OCI-M2 (cell line): Measurements from ENCODE around the gene PPDPF.
"Not testable (repeated sequence)": the region's sequence is repeated elsewhere in the genome, so short reads cannot be mapped to it uniquely, and the experiment has no call there.

Experiments
- DNase-seq: peaks from one replicate; lab custom pipeline; 2025; ENCODE audit not compliant: unreplicated experiment; lab: John Stamatoyannopoulos, UW

The PPDPF gene, protein sequence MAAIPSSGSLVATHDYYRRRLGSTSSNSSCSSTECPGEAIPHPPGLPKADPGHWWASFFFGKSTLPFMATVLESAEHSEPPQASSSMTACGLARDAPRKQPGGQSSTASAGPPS

GRCh38 chr20:63520504-63520933 is at the start of gene PPDPF:
Gene PPDPF, plus strand, starts transcription at chr20:63520765. Its CDS starts 544 bp downstream, at chr20:63521309.
- peak; percentile 41 for DNase-seq

- DNase-seq = no peak
These were observed 49.4 kb upstream of the PPDPF start for GRCh38 chr20:63471002-63471716.

DNA sequence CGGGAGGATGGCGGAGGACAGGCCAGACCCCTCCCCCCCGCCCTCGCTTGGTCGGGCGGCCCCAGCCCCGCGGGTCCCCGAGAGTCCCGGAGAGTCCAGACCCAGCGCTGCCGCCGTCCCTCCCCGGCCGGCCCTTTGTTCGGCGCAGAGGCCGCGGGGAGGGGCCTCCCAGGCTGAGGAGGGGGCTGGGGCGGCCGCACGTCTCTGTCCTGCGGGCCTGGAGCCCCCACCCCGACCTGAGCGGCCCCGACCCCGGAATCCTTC is 48.9 kb upstream of the PPDPF start:
- DNase-seq = no peak

- no peak for DNase-seq
These were observed 48.4 kb upstream of the PPDPF start, which contains the start of gene KCNQ2 for GRCh38 chr20:63471981-63472831. Gene KCNQ2, minus strand, starts transcription at chr20:63472655. Its CDS starts 192 bp downstream, at chr20:63472463.

- DNase-seq = no peak
These were observed 47.6 kb upstream of the PPDPF start for GRCh38 chr20:63472862-63473390.

DNA sequence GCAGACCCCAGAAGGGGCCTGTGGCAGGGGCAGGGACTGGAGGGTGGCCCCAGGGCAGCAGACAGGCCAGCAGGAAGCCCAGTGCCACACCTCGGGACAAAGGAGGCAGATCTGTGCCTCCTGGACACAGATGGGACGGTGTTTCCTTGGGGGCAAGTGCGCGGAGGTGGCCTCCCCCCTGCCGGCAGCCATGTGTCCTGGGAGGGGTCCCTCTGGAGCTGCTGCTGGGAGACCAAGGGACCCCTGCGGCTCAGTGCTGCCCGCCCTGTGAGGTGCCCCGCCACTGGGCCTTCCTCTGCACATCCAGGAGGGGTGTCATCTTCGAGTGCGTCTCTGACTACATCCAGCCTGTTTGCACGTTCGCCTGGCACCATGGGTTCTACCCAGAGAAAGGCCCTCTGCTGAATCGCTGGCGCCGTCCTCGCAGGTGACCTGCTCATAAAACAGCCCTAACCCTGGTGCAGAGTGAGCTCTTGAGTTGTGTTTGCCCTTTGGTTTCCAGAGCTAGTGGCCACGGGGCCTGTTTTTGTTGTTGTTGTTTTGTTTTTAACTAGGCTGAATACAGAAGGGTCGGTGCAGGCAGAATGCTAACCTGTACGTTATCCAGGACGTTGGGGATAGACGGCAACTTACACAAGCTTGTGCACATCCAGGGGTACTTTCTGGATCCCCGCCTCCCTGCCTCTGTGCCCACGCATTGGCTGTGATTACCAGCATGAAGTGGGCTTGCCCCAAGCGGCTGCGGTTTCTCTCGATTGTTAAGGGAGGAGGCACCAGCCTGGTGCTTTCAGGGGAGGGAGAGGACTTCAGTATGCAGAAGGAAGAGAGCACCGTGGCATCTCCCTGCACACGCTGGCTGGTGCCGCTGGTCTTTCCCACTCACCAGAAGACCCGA is 46.8 kb upstream of the PPDPF start:
- DNase-seq = no peak

- no peak for DNase-seq
These were observed 45.4 kb upstream of the PPDPF start for GRCh38 chr20:63475209-63475608.

GRCh38 chr20:63477061-63477616 is 43.4 kb upstream of the PPDPF start:
- no peak for DNase-seq

GRCh38 chr20:63477944-63478343 is 42.6 kb upstream of the PPDPF start:
- DNase-seq = no peak

- DNase-seq = no peak
These were observed 41.9 kb upstream of the PPDPF start for GRCh38 chr20:63478346-63479302.

- not testable (repeated sequence) for DNase-seq
These were observed 40.7 kb upstream of the PPDPF start for GRCh38 chr20:63479695-63480419.

DNA sequence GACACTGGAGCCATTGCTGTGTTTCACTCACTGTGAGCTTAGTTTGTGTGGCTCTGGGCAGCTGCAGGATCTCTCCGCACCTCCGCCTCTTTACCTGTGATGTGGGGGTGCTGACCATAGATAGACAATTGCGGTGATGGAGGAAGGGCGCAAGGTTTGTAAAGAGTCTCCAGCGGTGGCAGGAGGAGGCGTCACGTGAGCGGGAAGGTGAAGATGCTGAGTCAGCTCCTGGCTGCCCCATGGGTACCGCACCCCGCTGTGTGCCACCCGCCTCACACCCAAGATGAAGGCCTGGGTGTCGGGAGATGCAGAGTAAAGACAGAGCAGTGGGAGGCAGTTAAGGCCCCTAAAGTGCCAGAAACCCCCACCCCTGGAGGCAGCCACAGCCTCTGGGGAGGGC is 39.1 kb upstream of the PPDPF start:
- no peak for DNase-seq

DNA sequence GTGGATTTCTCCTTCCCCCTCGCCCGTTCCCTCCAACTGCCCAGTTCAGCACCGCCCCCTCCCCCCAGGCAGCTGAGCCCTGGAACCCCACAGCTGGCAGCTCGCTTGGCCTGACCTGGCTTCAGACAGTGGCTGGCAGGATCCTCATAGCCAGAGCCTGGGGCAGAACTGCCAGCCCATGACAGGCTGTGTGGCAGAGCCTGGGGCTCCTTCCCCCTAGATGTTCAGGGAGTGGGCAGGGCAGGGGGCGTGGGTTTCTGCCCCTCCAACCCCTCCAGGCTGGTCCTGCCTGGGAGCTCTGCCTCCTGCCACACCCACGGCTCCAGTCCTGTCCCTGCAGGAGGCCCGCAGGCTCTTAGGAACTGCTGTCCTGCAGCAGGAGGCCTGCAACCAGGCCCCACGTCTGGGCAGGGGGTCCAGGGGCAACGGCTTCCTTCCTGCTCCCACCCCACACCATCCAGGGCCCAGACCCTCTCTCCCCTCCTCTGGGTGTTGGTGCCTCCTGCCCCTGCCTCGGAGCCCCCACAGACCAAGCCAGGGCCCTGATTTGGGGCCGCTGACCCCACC is 38.5 kb upstream of the PPDPF start:
- DNase-seq = no peak

- no peak for DNase-seq
These were observed 36.7 kb upstream of the PPDPF start for GRCh38 chr20:63483834-63484233.

- DNase-seq = no peak
These were observed 36.3 kb upstream of the PPDPF start for GRCh38 chr20:63484236-63484635.

DNA sequence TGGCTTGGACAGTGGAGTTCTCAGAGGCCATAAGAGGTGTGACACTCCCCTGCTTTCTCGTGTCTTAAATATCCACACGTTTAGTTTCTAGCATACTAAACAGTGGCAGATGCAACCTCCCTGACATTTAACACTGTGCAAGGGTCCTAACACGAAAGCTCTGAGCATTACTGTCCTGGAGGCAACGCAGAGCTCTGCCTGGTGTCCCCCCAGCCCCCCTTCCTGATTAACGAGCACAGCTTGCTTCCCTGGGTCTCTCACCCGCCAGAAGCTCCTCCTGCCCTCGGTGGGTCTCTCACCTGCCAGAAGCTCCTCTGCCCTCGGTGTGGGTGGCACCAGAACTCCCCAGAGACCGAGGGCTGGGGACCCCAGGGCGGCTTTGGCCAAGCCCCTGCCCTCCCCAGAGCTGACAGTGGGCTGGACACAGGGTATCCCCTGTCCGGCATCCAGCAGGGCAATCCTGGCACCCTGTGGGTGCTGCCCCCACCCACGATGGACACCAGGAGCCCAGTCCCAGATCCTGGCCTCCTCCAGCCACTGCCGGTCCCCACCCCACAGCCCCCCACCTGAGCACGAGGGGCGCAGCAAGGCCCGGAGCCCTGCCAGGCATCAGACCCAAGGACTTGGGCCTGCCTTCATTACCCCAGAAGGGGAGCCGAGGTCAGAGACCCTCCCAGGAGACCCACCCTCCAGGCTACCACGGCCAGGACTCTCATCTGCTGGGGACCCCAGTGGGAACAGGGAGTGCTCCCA is 35.7 kb upstream of the PPDPF start:
- no peak for DNase-seq

DNA sequence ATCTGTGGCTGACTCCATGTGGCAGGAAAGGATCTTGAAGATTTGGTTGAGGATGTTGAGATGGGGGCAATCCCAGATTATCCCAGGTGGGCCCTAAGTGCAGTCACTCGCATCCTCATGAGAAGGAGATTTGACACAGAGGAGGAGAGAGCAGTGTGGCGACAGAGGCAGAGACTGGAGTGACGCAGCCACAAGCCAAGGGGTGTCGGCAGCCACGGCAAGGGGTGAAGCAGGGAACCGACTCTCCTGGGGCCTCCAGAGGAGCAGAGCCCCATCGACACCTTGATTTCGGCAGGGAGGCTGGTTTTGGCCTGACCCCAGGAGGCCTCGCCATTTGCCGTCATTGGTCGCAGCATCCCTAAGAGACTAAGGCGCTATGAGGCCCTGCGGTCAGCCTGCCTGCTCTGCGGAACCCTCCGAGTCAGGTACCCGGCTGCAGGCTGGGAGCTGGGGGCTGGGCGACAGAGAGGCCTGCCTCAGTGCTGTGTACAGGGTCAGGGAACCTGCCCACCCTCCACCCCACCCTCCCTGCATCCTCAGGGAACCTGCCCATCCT is 34.2 kb upstream of the PPDPF start:
- no peak for DNase-seq
